ENCODE data around the gene MYO9A. TPM values are rescaled to one million over a fixed set of nuclear protein-coding genes. Genes with fewer than 3 reads are reported as not detected.

MYO9A gene
- total RNA-seq, 4 donors from 2014 or later: 71.1 to 96.8 (median 80.8) TPM

GRCh38 chr15:71970435-71970834 is 147.5 kb downstream of the MYO9A start:
- peaks cover 0 to 46% (median 10%) of the 10 kb centered on the region in 4 donors for H3K36me3 ChIP-seq
- H3K27me3 ChIP-seq: no peaks in the 10 kb centered on the region
- no peak for TF ChIP-seq EP300 (IDR thresholded peaks at IDR 0.05)
- TF ChIP-seq POLR2AphosphoS5 (IDR thresholded peaks at IDR 0.05): no peak
- TF ChIP-seq POLR2A (IDR thresholded peaks at IDR 0.05; ENCODE audit: low read depth): no peak
- no peak for TF ChIP-seq CTCF (IDR thresholded peaks at IDR 0.05)
- H3K4me3 ChIP-seq: no peak overlapping the region
- no peak overlapping the region for H3K27ac ChIP-seq (replicated peaks in 1 of 4)
- H3K4me1 ChIP-seq: no peaks in the 10 kb centered on the region
- WGBS: 100% methylated on average over 1 of the region's 1 CpG
- intact Hi-C loops (cut with DNase I): no loop called here
- no peaks in the 10 kb centered on the region for H3K9me3 ChIP-seq
- DNase-seq (ENCODE audit: extremely low spot score): no peak

GRCh38 chr15:71962537-71962936 is 155.4 kb downstream of the MYO9A start:
- H3K9me3 ChIP-seq: no peaks in the 10 kb centered on the region
- no peak for DNase-seq (ENCODE audit: extremely low spot score)
- peaks cover 3 to 27% (median 13%) of the 10 kb centered on the region in 4 donors for H3K36me3 ChIP-seq
- intact Hi-C loops (cut with DNase I): no loop called here
- no peak overlapping the region for H3K27ac ChIP-seq (replicated peaks in 1 of 4)
- peaks cover 2 to 5% (median 4%) of the 10 kb centered on the region in 4 donors for H3K4me1 ChIP-seq
- H3K27me3 ChIP-seq: no peaks in the 10 kb centered on the region
- 92% methylated on average over 1 of the region's 1 CpG for WGBS
- H3K4me3 ChIP-seq: no peak overlapping the region
- TF ChIP-seq POLR2AphosphoS5 (IDR thresholded peaks at IDR 0.05) (no peak), EP300 (IDR thresholded peaks at IDR 0.05) (no peak), POLR2A (IDR thresholded peaks at IDR 0.05; ENCODE audit: low read depth) (no peak), CTCF (IDR thresholded peaks at IDR 0.05) (no peak)

- Histone ChIP-seq H3K9me3 (no peaks in the 10 kb centered on the region), H3K36me3 (peaks cover 3 to 18% (median 12%) of the 10 kb centered on the region in 4 donors), H3K27ac (replicated peaks in 1 of 4) (no peak overlapping the region), H3K4me3 (no peak overlapping the region), H3K4me1 (peaks cover 0 to 6% (median 2%) of the 10 kb centered on the region in 4 donors), H3K27me3 (no peaks in the 10 kb centered on the region)
- TF ChIP-seq POLR2A (IDR thresholded peaks at IDR 0.05; ENCODE audit: low read depth) (no peak), CTCF (IDR thresholded peaks at IDR 0.05) (no peak), EP300 (IDR thresholded peaks at IDR 0.05) (no peak), POLR2AphosphoS5 (IDR thresholded peaks at IDR 0.05) (no peak)
- intact Hi-C loops (cut with DNase I): no loop called here
- WGBS: 68% methylated on average over 2 of the region's 2 CpGs
- no peak for DNase-seq (ENCODE audit: extremely low spot score)
These were observed 160.9 kb downstream of the MYO9A start for GRCh38 chr15:71957026-71957425.

GRCh38 chr15:71951134-71951533 is 166.8 kb downstream of the MYO9A start:
- H3K9me3 ChIP-seq: no peaks in the 10 kb centered on the region
- no peak for DNase-seq (ENCODE audit: extremely low spot score)
- H3K27ac ChIP-seq (replicated peaks in 1 of 4): no peak overlapping the region
- no peaks in the 10 kb centered on the region for H3K27me3 ChIP-seq
- H3K36me3 ChIP-seq: peaks cover 0 to 26% (median 8%) of the 10 kb centered on the region in 4 donors
- H3K4me1 ChIP-seq: no peaks in the 10 kb centered on the region
- intact Hi-C loops (cut with DNase I): no loop called here
- TF ChIP-seq EP300 (IDR thresholded peaks at IDR 0.05) (no peak), POLR2AphosphoS5 (IDR thresholded peaks at IDR 0.05) (no peak), CTCF (IDR thresholded peaks at IDR 0.05) (no peak), POLR2A (IDR thresholded peaks at IDR 0.05; ENCODE audit: low read depth) (no peak)
- H3K4me3 ChIP-seq: no peak overlapping the region
- 94% methylated on average over 2 of the region's 2 CpGs for WGBS

- H3K9me3 ChIP-seq: no peaks in the 10 kb centered on the region
- H3K4me3 ChIP-seq: no peak overlapping the region
- no peak for DNase-seq (ENCODE audit: extremely low spot score)
- no peak overlapping the region for H3K27ac ChIP-seq (replicated peaks in 1 of 4)
- intact Hi-C loops (cut with DNase I): no loop called here
- no peaks in the 10 kb centered on the region for H3K4me1 ChIP-seq
- WGBS: 79% methylated on average over 1 of the region's 1 CpG
- H3K36me3 ChIP-seq: peaks cover 0 to 5% (median 2%) of the 10 kb centered on the region in 4 donors
- no peaks in the 10 kb centered on the region for H3K27me3 ChIP-seq
- TF ChIP-seq EP300 (IDR thresholded peaks at IDR 0.05) (no peak), POLR2AphosphoS5 (IDR thresholded peaks at IDR 0.05) (no peak), CTCF (IDR thresholded peaks at IDR 0.05) (no peak), POLR2A (IDR thresholded peaks at IDR 0.05; ENCODE audit: low read depth) (no peak)
These were observed 172.9 kb downstream of the MYO9A start for GRCh38 chr15:71945012-71945411.
